Spleen (tissue), 11 donors: ENCODE measurements around the gene BCL3. TPM values are rescaled to one million over a fixed set of nuclear protein-coding genes. Genes with fewer than 3 reads are reported as not detected.
A peak's percentile ranks its signal among the peaks of the same experiment; 100 is the strongest.

ENCODE experiments used
- DNase-seq: peaks from one replicate; pipeline ENCODE4 v3.0.0-alpha.2; 2020
- H3K27ac ChIP-seq, 8 donors: fragments of 200-600 bp; sonication (generic) in 7 of 8; 1 replicate in 4 of 8; 2 replicates in 4 of 8; pipeline versions ENCODE4 v1.5.0 to v1.8.0; 2016 to 2021; ENCODE audit warnings: inconsistent platforms in 4 of 8, mild to moderate bottlenecking in 4 of 8, moderate library complexity in 1 of 8
- H3K27me3 ChIP-seq, 7 donors: fragments of 200-600 bp; sonication (generic) in 6 of 7; replicated peaks in 1 of 7; 1 replicate in 4 of 7; 2 replicates in 3 of 7; pipeline versions ENCODE4 v1.5.0 to v1.8.0; 2016 to 2021; ENCODE audit warnings: inconsistent platforms in 3 of 7, mild to moderate bottlenecking in 1 of 7
- H3K36me3 ChIP-seq, 6 donors: fragments of 200-600 bp; sonication (generic) in 5 of 6; 1 replicate in 4 of 6; 2 replicates in 2 of 6; pipeline versions ENCODE4 v1.5.0 to v1.8.0; 2016 to 2021; ENCODE audit warnings: inconsistent platforms in 2 of 6
- H3K4me1 ChIP-seq, 6 donors: fragments of 200-600 bp; sonication (generic) in 5 of 6; 1 replicate in 3 of 6; 2 replicates in 3 of 6; pipeline versions ENCODE4 v1.5.0 to v1.8.0; 2016 to 2021; ENCODE audit warnings: inconsistent platforms in 3 of 6
- H3K4me3 ChIP-seq, 8 donors: fragments of 200-600 bp; sonication (generic) in 7 of 8; 1 replicate in 4 of 8; 2 replicates in 4 of 8; pipeline versions ENCODE4 v1.5.0 to v1.8.0; 2016 to 2021; ENCODE audit warnings: inconsistent platforms in 4 of 8, mild to moderate bottlenecking in 4 of 8, moderate library complexity in 2 of 8
- H3K9me3 ChIP-seq, 8 donors: fragments of 200-600 bp; sonication (generic) in 7 of 8; 1 replicate in 4 of 8; 2 replicates in 4 of 8; pipeline versions ENCODE4 v1.5.0 to v1.8.0; 2016 to 2021; ENCODE audit warnings: inconsistent platforms in 4 of 8
- POLR2A ChIP-seq, 3 donors: fragments of 450-650 bp; IDR thresholded peaks; one replicate each; pipeline ENCODE4 v1.5.1; 2017; ENCODE audit warnings: antibody characterized with exemption in 3 of 3, mild to moderate bottlenecking in 1 of 3
- POLR2AphosphoS5 ChIP-seq, 3 donors: sonication (generic); formaldehyde crosslinking; IDR thresholded peaks; one replicate each; pipeline ENCODE4 v1.5.1; 2017; ENCODE audit warnings: antibody characterized with exemption in 3 of 3
- WGBS, 5 donors: extraction: QIAGEN DNeasy Blood & Tissue Kit in 3 of 5; methylation state at CpG; one replicate each; pipeline versions ENCODE4 v1.1.5 to v1.1.7; 2013 to 2018; 5-methylcytosine and 5-hydroxymethylcytosine counted together
- intact Hi-C: fragments of 100-400 bp; cut with DNase I; formaldehyde crosslinking; loops from one replicate; pipeline ENCODE4 v1.15.0; 2023; ENCODE audit warnings: low total_unique reads
- polyA plus RNA-seq, 3 donors: library from polyadenylated mRNA; stranded (reverse); fragments of 200-250 nt; gene quantifications; one replicate each; pipeline ENCODE4 v1.2.1, GENCODE V29; 2013
- total RNA-seq, 7 donors: library from RNA; depleted of rRNA in 3 of 7; stranded (reverse); fragments of >200 nt in 3 of 7; fragmentation: NEBNext Ultra II Directional in 4 of 7; extraction: Animal tissue kit (Norgen Biotek cat#: 25700) in 4 of 7; gene quantifications; one replicate each; pipeline versions ENCODE4 v1.1.0 to v1.2.1, GENCODE V29; 2016 to 2021
- TF ChIP-seq, protein P1 (sequence below), 11 experiments: fragments of 200-600 bp in 7 of 11; fragments of 450-650 bp in 4 of 11; sonication (generic) in 4 of 11; IDR thresholded peaks in 8 of 11; conservative IDR thresholded peaks in 3 of 11; 1 replicate in 7 of 11; 2 replicates in 4 of 11; pipeline versions ENCODE4 v1.4.0 to v1.8.0; 2016 to 2021; ENCODE audit warnings: antibody characterized with exemption in 11 of 11, inconsistent platforms in 4 of 11, mild to moderate bottlenecking in 1 of 11
- donor health status: healthy with polysubstance abuse.
- donor health status: DM: no; HTN: no; CAD: no; lungs with moderate emphysema.
- donor health status: DM: no; HTN: no; CAD: no.
- donor health status: Bipolar disorder and iron deficiency.
- donor health status: healthy.
- donor health status: DM: no; HTN: no; CAD: no.
- donor health status: DM: yes; HTN: yes; CAD: no.

The BCL3 gene
- total and polyA plus RNA-seq, 10 donors, result 26.5 to 229 (median 76.9) TPM

DNA sequence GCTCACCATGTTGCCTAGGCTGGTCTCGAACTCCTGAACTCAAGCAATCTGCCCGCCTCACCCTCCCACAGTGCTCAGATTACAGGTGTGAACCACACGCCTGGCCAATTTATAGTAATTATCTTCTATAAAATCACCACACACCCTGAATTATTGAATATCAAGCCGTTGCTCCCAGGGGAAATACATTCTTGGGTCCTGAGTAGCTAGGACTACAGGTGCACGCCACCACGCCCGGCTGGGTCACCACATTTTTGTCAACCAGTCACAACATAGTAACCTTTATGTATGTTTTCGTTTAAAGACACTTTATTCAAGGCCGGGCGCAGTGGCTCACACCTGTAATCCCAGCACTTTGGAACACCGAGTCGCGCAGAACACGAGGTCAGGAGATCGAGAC lies 37.5 kb downstream of the BCL3 start:
- peaks cover 0 to 11% (median 8%) of the 10 kb centered on the region in 6 donors for H3K4me1 ChIP-seq
- H3K27me3 ChIP-seq, result peaks cover 0 to 7% (median 0%) of the 10 kb centered on the region in 7 donors
- no peaks in the 10 kb centered on the region for H3K36me3 ChIP-seq
- no peaks in the 10 kb centered on the region for H3K9me3 ChIP-seq
- 87 to 94% (median 91%) methylated on average over 15 of the region's 15 CpGs for WGBS, 5 donors
- no peak overlapping the region for H3K4me3 ChIP-seq
- TF ChIP-seq POLR2A (IDR thresholded peaks at IDR 0.05) (no peak), POLR2AphosphoS5 (IDR thresholded peaks at IDR 0.05) (no peak)
- no peak overlapping the region for H3K27ac ChIP-seq
- intact Hi-C loops, result no loop called here
- DNase-seq, result no peak

DNA sequence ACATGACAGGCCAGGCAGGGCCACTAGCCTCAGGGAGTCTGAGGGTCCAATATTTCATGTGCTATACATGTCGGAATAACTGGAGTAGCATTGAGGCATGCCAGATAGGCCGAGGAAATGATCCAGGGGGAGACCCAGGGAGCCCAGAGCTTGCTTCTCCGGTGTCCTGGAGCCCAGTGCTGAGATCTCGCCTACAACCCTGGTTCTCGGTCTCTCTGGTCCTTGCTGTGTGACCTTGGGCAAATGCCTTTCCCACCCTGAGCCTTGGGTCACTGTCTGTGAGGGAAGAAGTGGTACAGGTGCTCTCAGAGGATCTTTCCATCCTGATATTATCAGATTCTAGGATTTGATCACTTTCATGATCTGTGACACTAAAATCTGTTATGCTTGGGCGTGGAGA lies 40.5 kb downstream of the BCL3 start:
- Histone ChIP-seq H3K9me3 (no peaks in the 10 kb centered on the region), H3K4me1 (peaks cover 0 to 10% (median 7%) of the 10 kb centered on the region in 6 donors), H3K36me3 (no peaks in the 10 kb centered on the region), H3K4me3 (no peak overlapping the region), H3K27me3 (no peaks in the 10 kb centered on the region), H3K27ac (no peak overlapping the region)
- no peak for DNase-seq
- intact Hi-C loops, result no loop called here
- TF ChIP-seq POLR2AphosphoS5 (IDR thresholded peaks at IDR 0.05), result no peak
- no peak for TF ChIP-seq POLR2A (IDR thresholded peaks at IDR 0.05)
- TF ChIP-seq, protein P1, sequence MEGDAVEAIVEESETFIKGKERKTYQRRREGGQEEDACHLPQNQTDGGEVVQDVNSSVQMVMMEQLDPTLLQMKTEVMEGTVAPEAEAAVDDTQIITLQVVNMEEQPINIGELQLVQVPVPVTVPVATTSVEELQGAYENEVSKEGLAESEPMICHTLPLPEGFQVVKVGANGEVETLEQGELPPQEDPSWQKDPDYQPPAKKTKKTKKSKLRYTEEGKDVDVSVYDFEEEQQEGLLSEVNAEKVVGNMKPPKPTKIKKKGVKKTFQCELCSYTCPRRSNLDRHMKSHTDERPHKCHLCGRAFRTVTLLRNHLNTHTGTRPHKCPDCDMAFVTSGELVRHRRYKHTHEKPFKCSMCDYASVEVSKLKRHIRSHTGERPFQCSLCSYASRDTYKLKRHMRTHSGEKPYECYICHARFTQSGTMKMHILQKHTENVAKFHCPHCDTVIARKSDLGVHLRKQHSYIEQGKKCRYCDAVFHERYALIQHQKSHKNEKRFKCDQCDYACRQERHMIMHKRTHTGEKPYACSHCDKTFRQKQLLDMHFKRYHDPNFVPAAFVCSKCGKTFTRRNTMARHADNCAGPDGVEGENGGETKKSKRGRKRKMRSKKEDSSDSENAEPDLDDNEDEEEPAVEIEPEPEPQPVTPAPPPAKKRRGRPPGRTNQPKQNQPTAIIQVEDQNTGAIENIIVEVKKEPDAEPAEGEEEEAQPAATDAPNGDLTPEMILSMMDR (IDR thresholded peaks at IDR 0.05 in 8 of 11, conservative IDR thresholded peaks at IDR 0.05 in 3 of 11), result no peak
- WGBS, 5 donors, result 84 to 95% (median 90%) methylated on average over 6 of the region's 6 CpGs

DNA sequence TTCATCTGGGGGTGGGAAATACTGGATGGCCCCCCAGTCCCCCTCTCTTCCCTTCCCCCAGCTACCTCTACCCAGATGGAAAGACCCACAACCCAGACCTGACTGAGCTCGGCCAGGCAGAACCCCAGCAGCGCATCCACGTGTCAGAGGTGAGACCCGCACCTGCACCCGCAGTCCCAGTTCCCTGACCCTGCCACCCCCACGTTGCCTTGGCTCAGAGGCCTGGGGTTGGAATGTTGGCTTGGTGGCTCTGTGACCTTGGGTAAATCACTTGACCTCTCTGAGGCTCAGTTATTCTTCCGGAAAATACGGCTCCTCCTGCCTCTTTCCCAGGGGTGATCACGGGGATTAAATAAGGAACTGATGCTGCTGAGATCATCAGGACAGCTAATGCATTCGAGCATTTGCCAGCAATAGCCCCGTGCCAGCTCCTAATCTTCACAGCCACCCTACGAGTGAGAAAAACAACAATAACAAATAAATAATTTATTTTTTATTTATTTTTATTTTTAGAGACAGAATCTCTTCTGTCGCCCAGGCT lies 41.5 kb downstream of the BCL3 start:
- no peak for TF ChIP-seq POLR2AphosphoS5 (IDR thresholded peaks at IDR 0.05)
- TF ChIP-seq, protein P1 (IDR thresholded peaks at IDR 0.05 in 8 of 11, conservative IDR thresholded peaks at IDR 0.05 in 3 of 11), result no peak
- TF ChIP-seq POLR2A (IDR thresholded peaks at IDR 0.05), result no peak
- no peak for DNase-seq
- Histone ChIP-seq H3K9me3 (no peaks in the 10 kb centered on the region), H3K4me3 (no peak overlapping the region), H3K27ac (peak overlapping the region in 1 of 8 donors; percentile 37), H3K36me3 (no peaks in the 10 kb centered on the region), H3K4me1 (peaks cover 0 to under 1% (median 0%) of the 10 kb centered on the region in 6 donors), H3K27me3 (no peaks in the 10 kb centered on the region)
- whole genome bisulfite sequencing, 5 donors, result 67 to 78% (median 75%) methylated on average over 12 to 13 of the region's 13 CpGs
- intact Hi-C loops, result no loop called here

DNA sequence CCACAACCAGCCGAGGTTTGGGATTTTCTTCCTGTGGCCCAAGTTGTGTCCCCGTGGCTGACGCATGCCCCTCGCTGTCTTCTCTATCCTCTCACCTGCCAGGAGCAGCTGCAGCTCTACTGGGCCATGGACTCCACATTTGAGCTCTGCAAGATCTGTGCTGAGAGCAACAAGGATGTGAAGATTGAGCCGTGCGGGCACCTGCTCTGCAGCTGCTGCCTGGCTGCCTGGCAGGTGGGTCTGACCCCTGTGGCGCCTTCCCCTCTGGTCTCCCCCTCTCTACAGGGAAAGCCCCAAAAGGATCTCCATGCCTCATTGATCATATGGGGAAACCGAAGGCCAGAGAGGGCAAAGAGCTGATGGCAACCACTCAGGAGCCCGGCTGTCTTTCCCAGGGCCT lies 43.8 kb downstream of the BCL3 start:
- intact Hi-C loops, result no loop called here
- no peak for DNase-seq
- Histone ChIP-seq H3K27me3 (no peaks in the 10 kb centered on the region), H3K36me3 (no peaks in the 10 kb centered on the region), H3K27ac (no peak overlapping the region), H3K4me3 (no peak overlapping the region), H3K9me3 (no peaks in the 10 kb centered on the region), H3K4me1 (peaks cover 0 to 23% (median 17%) of the 10 kb centered on the region in 6 donors)
- TF ChIP-seq, protein P1 (IDR thresholded peaks at IDR 0.05 in 8 of 11, conservative IDR thresholded peaks at IDR 0.05 in 3 of 11), result no peak
- TF ChIP-seq POLR2AphosphoS5 (IDR thresholded peaks at IDR 0.05), result peak in 1 of 3 donors; percentile 34
- no peak for TF ChIP-seq POLR2A (IDR thresholded peaks at IDR 0.05)
- WGBS, 5 donors, result 69 to 85% (median 74%) methylated on average over 6 to 9 of the region's 9 CpGs
